ENCODE results near the gene PTGES2. TPM values are rescaled to one million over a fixed set of nuclear protein-coding genes. Genes with fewer than 3 reads are reported as not detected.

PTGES2 gene
- total and polyA plus RNA-seq, 2 experiments from 2014 or later, result 59.7 to 124 TPM

GRCh38 chr9:128077847-128078503 is 49.6 kb downstream of the PTGES2 start:
- Histone ChIP-seq H3F3A (replicated peaks; ENCODE audit: low read depth) (no peaks in the 10 kb centered on the region), H3K79me2 (replicated peaks; ENCODE audit: insufficient read depth) (peaks cover 65% of the 10 kb centered on the region), H3K27ac (ENCODE audit: low read depth) (peak overlapping the region; percentile 14; the same call in 1 of the 2 replicates), H4K20me1 (replicated peaks; ENCODE audit: insufficient read depth) (no peaks in the 10 kb centered on the region), H3K4me1 (ENCODE audit: insufficient read depth) (peaks cover 15% of the 10 kb centered on the region), H3K9me2 (ENCODE audit: insufficient read depth) (no peaks in the 10 kb centered on the region), H3K4me2 (0 out of 2 replicates have a peak overlapping the region, but pooled peaks have one; percentile 3), H3K36me3 (ENCODE audit: insufficient read depth) (no peaks in the 10 kb centered on the region), H3K27me3 (ENCODE audit: insufficient read depth) (no peaks in the 10 kb centered on the region), H2AFZ (no peak overlapping the region), H3K4me3 (no peak overlapping the region)
- Mint-ChIP-seq H3K36me3 (ENCODE audit: low read depth) (peaks cover 7% of the 10 kb centered on the region; the same call in 2 of the 3 replicates), H3K27ac (peak overlapping the region; percentile 55), H3K4me3 (no peak overlapping the region), H3K27me3 (ENCODE audit: insufficient read depth, low read depth, poor library complexity) (peaks cover 3% of the 10 kb centered on the region), H3K9me3 (no peaks in the 10 kb centered on the region), H3K4me1 (peaks cover 34% of the 10 kb centered on the region)
- DNase-seq (ENCODE audit: low spot score) (no peak), ATAC-seq (no peak)
- TF ChIP-seq EZH2 (IDR thresholded peaks at IDR 0.05; ENCODE audit: low read depth, unreplicated experiment) (no peak), ZNF462 (CRISPR knock-in tag; IDR thresholded peaks at IDR 0.05) (no peak), EZH2phosphoT487 (IDR thresholded peaks at IDR 0.05; ENCODE audit: unreplicated experiment) (no peak), JUNB (IDR thresholded peaks at IDR 0.05; ENCODE audit: unreplicated experiment) (no peak), REST (IDR thresholded peaks at IDR 0.05; ENCODE audit: unreplicated experiment) (no peak), POLR2AphosphoS5 (IDR thresholded peaks at IDR 0.05; ENCODE audit: low read depth) (no peak), STAT1 (IDR thresholded peaks at IDR 0.05; ENCODE audit: unreplicated experiment) (no peak), CREB1 (CRISPR knock-in tag; IDR thresholded peaks at IDR 0.05; ENCODE audit: low read depth) (no peak), ZNF331 (CRISPR knock-in tag; IDR thresholded peaks at IDR 0.05; ENCODE audit: low read depth) (no peak), ZNF114 (CRISPR knock-in tag; IDR thresholded peaks at IDR 0.05) (no peak), NANOG (IDR thresholded peaks at IDR 0.05; ENCODE audit: borderline replicate concordance) (no peak)
- TF ChIP-seq, protein P1, sequence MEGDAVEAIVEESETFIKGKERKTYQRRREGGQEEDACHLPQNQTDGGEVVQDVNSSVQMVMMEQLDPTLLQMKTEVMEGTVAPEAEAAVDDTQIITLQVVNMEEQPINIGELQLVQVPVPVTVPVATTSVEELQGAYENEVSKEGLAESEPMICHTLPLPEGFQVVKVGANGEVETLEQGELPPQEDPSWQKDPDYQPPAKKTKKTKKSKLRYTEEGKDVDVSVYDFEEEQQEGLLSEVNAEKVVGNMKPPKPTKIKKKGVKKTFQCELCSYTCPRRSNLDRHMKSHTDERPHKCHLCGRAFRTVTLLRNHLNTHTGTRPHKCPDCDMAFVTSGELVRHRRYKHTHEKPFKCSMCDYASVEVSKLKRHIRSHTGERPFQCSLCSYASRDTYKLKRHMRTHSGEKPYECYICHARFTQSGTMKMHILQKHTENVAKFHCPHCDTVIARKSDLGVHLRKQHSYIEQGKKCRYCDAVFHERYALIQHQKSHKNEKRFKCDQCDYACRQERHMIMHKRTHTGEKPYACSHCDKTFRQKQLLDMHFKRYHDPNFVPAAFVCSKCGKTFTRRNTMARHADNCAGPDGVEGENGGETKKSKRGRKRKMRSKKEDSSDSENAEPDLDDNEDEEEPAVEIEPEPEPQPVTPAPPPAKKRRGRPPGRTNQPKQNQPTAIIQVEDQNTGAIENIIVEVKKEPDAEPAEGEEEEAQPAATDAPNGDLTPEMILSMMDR (conservative IDR thresholded peaks at IDR 0.05; ENCODE audit: low read depth in 2 of 2), result no peak
- TF ChIP-seq, protein P2, sequence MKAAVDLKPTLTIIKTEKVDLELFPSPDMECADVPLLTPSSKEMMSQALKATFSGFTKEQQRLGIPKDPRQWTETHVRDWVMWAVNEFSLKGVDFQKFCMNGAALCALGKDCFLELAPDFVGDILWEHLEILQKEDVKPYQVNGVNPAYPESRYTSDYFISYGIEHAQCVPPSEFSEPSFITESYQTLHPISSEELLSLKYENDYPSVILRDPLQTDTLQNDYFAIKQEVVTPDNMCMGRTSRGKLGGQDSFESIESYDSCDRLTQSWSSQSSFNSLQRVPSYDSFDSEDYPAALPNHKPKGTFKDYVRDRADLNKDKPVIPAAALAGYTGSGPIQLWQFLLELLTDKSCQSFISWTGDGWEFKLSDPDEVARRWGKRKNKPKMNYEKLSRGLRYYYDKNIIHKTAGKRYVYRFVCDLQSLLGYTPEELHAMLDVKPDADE (IDR thresholded peaks at IDR 0.05), result no peak

All from GM23338 (cell line).